ENCODE data around the gene XRCC3.

XRCC3 gene

GRCh38 chr14:103706551-103707328, 8.5 kb downstream of the XRCC3 start:
- DNase-seq (ENCODE audit: low read depth in 2 of 2) = no peak

GRCh38 chr14:103705504-103706284, 9.6 kb downstream of the XRCC3 start:
- no peak for DNase-seq (ENCODE audit: low read depth in 2 of 2)

- no peak for DNase-seq (ENCODE audit: low read depth in 2 of 2)
These were observed 10.1 kb downstream of the XRCC3 start for GRCh38 chr14:103705118-103705503.

GRCh38 chr14:103704708-103705107, 10.5 kb downstream of the XRCC3 start:
- DNase-seq (ENCODE audit: low read depth in 2 of 2) = no peak

- DNase-seq (ENCODE audit: low read depth in 2 of 2) = no peak
These were observed 11.5 kb downstream of the XRCC3 start for GRCh38 chr14:103703433-103704385.

- no peak for DNase-seq (ENCODE audit: low read depth in 2 of 2)
These were observed 12.5 kb downstream of the XRCC3 start for GRCh38 chr14:103702497-103703432.

GRCh38 chr14:103702095-103702494, 13.2 kb downstream of the XRCC3 start:
- DNase-seq (ENCODE audit: low read depth in 2 of 2) = no peak

GRCh38 chr14:103700753-103701490, 14.3 kb downstream of the XRCC3 start:
- no peak for DNase-seq (ENCODE audit: low read depth in 2 of 2)

GRCh38 chr14:103699901-103700752, 15.1 kb downstream of the XRCC3 start:
- DNase-seq (ENCODE audit: low read depth in 2 of 2) = no peak

GRCh38 chr14:103699261-103699661, 16.0 kb downstream of the XRCC3 start:
- no peak for DNase-seq (ENCODE audit: low read depth in 2 of 2)

GRCh38 chr14:103698380-103699260, 16.6 kb downstream of the XRCC3 start:
- DNase-seq (ENCODE audit: low read depth in 2 of 2) = no peak

- no peak for DNase-seq (ENCODE audit: low read depth in 2 of 2)
These were observed 17.5 kb downstream of the XRCC3 start for GRCh38 chr14:103697603-103698379.

GRCh38 chr14:103697206-103697602, 18.0 kb downstream of the XRCC3 start:
- DNase-seq (ENCODE audit: low read depth in 2 of 2) = no peak

GRCh38 chr14:103696466-103697071, 18.7 kb downstream of the XRCC3 start:
- no peak for DNase-seq (ENCODE audit: low read depth in 2 of 2)

- DNase-seq (ENCODE audit: low read depth in 2 of 2) = no peak
These were observed 19.2 kb downstream of the XRCC3 start for GRCh38 chr14:103696070-103696402.

- DNase-seq (ENCODE audit: low read depth in 2 of 2) = no peak
These were observed 19.8 kb downstream of the XRCC3 start for GRCh38 chr14:103695296-103696069.
